ENCODE measurements around the gene SLCO3A1. TPM values are rescaled to one million over a fixed set of nuclear protein-coding genes. Genes with fewer than 3 reads are reported as not detected.

The SLCO3A1 gene
- total and polyA plus RNA-seq, 4 donors: 1.6 to 3.6 (median 2.4) TPM

DNA sequence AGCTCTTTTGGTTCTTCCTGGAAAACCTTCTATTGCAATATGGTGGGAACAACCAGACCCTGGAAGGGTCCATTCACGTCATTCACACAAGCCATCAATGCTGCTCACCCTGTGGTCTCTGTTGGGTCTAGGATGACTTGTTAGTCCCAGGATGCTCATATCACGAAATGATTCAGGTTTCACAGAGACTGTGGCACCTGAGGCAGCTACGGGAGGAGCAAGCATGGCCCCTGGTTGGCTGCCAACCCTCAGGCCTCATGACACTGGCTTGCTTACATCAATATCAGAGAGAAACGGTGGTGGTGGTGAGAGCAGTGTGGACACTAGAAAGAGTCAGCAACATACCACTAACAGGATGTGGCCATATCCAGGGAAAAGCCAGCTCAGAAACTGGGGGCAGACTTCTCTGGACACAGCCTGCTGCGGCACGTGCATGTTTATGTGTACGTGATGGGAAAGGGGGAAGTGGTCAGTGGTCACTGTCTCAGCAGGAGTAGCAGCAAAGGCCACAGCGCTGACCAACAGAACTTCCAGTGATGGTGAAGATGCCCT lies 331.2 kb downstream of the SLCO3A1 start:
- Histone ChIP-seq H3K9ac (ENCODE audit: low read depth in 1 of 2, low read length in 2 of 2) (no peak overlapping the region), H3K4me1 (ENCODE audit: control insufficient read depth in 4 of 4, insufficient read depth in 4 of 4, low read length in 3 of 4) (no peaks in the 10 kb centered on the region), H3K27ac (ENCODE audit: low read depth in 1 of 2, low read length in 2 of 2) (no peak overlapping the region), H3K4me3 (ENCODE audit: low read depth in 1 of 3, low read length in 3 of 3) (no peak overlapping the region), H3K9me3 (ENCODE audit: control insufficient read depth in 4 of 4, low read length in 3 of 4) (no peaks in the 10 kb centered on the region), H3K36me3 (ENCODE audit: control insufficient read depth in 4 of 4, insufficient read depth in 3 of 4, low read depth in 1 of 4, low read length in 3 of 4) (no peaks in the 10 kb centered on the region), H3K27me3 (ENCODE audit: control insufficient read depth in 4 of 4, insufficient read depth in 4 of 4, low read length in 3 of 4) (no peaks in the 10 kb centered on the region)
- no peak for TF ChIP-seq RXRA (IDR thresholded peaks at IDR 0.05)
- no peak for TF ChIP-seq SP1 (IDR thresholded peaks at IDR 0.05)
- no peak for TF ChIP-seq HNF4G (IDR thresholded peaks at IDR 0.05)
- TF ChIP-seq HNF4A (conservative IDR thresholded peaks at IDR 0.05): no peak
- no peak for TF ChIP-seq TAF1 (conservative IDR thresholded peaks at IDR 0.05)
- TF ChIP-seq, protein P1, sequence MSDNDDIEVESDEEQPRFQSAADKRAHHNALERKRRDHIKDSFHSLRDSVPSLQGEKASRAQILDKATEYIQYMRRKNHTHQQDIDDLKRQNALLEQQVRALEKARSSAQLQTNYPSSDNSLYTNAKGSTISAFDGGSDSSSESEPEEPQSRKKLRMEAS (IDR thresholded peaks at IDR 0.05): no peak
- TF ChIP-seq, protein P2, sequence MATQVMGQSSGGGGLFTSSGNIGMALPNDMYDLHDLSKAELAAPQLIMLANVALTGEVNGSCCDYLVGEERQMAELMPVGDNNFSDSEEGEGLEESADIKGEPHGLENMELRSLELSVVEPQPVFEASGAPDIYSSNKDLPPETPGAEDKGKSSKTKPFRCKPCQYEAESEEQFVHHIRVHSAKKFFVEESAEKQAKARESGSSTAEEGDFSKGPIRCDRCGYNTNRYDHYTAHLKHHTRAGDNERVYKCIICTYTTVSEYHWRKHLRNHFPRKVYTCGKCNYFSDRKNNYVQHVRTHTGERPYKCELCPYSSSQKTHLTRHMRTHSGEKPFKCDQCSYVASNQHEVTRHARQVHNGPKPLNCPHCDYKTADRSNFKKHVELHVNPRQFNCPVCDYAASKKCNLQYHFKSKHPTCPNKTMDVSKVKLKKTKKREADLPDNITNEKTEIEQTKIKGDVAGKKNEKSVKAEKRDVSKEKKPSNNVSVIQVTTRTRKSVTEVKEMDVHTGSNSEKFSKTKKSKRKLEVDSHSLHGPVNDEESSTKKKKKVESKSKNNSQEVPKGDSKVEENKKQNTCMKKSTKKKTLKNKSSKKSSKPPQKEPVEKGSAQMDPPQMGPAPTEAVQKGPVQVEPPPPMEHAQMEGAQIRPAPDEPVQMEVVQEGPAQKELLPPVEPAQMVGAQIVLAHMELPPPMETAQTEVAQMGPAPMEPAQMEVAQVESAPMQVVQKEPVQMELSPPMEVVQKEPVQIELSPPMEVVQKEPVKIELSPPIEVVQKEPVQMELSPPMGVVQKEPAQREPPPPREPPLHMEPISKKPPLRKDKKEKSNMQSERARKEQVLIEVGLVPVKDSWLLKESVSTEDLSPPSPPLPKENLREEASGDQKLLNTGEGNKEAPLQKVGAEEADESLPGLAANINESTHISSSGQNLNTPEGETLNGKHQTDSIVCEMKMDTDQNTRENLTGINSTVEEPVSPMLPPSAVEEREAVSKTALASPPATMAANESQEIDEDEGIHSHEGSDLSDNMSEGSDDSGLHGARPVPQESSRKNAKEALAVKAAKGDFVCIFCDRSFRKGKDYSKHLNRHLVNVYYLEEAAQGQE (IDR thresholded peaks at IDR 0.05): no peak
- TF ChIP-seq, protein P3, sequence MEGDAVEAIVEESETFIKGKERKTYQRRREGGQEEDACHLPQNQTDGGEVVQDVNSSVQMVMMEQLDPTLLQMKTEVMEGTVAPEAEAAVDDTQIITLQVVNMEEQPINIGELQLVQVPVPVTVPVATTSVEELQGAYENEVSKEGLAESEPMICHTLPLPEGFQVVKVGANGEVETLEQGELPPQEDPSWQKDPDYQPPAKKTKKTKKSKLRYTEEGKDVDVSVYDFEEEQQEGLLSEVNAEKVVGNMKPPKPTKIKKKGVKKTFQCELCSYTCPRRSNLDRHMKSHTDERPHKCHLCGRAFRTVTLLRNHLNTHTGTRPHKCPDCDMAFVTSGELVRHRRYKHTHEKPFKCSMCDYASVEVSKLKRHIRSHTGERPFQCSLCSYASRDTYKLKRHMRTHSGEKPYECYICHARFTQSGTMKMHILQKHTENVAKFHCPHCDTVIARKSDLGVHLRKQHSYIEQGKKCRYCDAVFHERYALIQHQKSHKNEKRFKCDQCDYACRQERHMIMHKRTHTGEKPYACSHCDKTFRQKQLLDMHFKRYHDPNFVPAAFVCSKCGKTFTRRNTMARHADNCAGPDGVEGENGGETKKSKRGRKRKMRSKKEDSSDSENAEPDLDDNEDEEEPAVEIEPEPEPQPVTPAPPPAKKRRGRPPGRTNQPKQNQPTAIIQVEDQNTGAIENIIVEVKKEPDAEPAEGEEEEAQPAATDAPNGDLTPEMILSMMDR (IDR thresholded peaks at IDR 0.05; ENCODE audit: low read depth, low read length, missing input control): no peak
- no peak for TF ChIP-seq FOXA1 (IDR thresholded peaks at IDR 0.05)
- TF ChIP-seq, protein P4, sequence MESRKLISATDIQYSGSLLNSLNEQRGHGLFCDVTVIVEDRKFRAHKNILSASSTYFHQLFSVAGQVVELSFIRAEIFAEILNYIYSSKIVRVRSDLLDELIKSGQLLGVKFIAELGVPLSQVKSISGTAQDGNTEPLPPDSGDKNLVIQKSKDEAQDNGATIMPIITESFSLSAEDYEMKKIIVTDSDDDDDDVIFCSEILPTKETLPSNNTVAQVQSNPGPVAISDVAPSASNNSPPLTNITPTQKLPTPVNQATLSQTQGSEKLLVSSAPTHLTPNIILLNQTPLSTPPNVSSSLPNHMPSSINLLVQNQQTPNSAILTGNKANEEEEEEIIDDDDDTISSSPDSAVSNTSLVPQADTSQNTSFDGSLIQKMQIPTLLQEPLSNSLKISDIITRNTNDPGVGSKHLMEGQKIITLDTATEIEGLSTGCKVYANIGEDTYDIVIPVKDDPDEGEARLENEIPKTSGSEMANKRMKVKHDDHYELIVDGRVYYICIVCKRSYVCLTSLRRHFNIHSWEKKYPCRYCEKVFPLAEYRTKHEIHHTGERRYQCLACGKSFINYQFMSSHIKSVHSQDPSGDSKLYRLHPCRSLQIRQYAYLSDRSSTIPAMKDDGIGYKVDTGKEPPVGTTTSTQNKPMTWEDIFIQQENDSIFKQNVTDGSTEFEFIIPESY (IDR thresholded peaks at IDR 0.05): no peak
- TF ChIP-seq, protein P5, sequence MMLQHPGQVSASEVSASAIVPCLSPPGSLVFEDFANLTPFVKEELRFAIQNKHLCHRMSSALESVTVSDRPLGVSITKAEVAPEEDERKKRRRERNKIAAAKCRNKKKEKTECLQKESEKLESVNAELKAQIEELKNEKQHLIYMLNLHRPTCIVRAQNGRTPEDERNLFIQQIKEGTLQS (IDR thresholded peaks at IDR 0.05): no peak
- no peak for TF ChIP-seq YY1 (IDR thresholded peaks at IDR 0.05)
- no peak for TF ChIP-seq GABPA (IDR thresholded peaks at IDR 0.05 in 1 of 2, conservative IDR thresholded peaks at IDR 0.05 in 1 of 2)
- no peak for TF ChIP-seq NR2F2 (IDR thresholded peaks at IDR 0.05)
- no peak for TF ChIP-seq JUND (IDR thresholded peaks at IDR 0.05)
- no peak for TF ChIP-seq EGR1 (IDR thresholded peaks at IDR 0.05; ENCODE audit: low read depth in 2 of 2)
- WGBS: 89% methylated on average over 8 of the region's 8 CpGs
- DNase-seq (ENCODE audit: low spot score): no peak
